ENCODE results near the gene PCDHA13.
A peak's percentile ranks its signal among the peaks of the same experiment; 100 is the strongest.
"Not testable (repeated sequence)": the region's sequence is repeated elsewhere in the genome, so short reads cannot be mapped to it uniquely, and the experiment has no call there.

The PCDHA13 gene

GRCh38 chr5:140881889-140882590 lies at the start of gene PCDHA13:
Gene PCDHA13, plus strand, starts transcription at chr5:140882124. Its CDS starts 145 bp downstream, at chr5:140882269.
- H3K27ac ChIP-seq (ENCODE audit: low read length): no peak within 1 kb of the TSS
- H3K9me3 ChIP-seq (ENCODE audit: insufficient read depth, low read depth, low read length): no peaks in the 10 kb centered on the region
- no peaks in the 10 kb centered on the region for H3K27me3 ChIP-seq (ENCODE audit: insufficient read depth, low read length)
- peak within 1 kb of the TSS; percentile 47; the same call in 1 of the 2 replicates for H3K9ac ChIP-seq (ENCODE audit: low read depth, low read length)
- H3K4me3 ChIP-seq (ENCODE audit: low read length): peak within 1 kb of the TSS; percentile 76
- no peaks in the 10 kb centered on the region for H3K4me1 ChIP-seq (ENCODE audit: insufficient read depth, low read length)
- H3K36me3 ChIP-seq (ENCODE audit: insufficient read depth, low read depth, low read length): no peaks in the 10 kb centered on the region

GRCh38 chr5:140833993-140834392 lies 47.9 kb upstream of the PCDHA13 start, which contains the start of gene PCDHA7:
Gene PCDHA7, plus strand, starts transcription at chr5:140834269. Its CDS starts 115 bp downstream, at chr5:140834384.
- H3K4me3 ChIP-seq (ENCODE audit: low read length): no peak within 1 kb of the TSS

GRCh38 chr5:140834439-140835008 lies 47.4 kb upstream of the PCDHA13 start:
- not testable (repeated sequence) for H3K4me1 ChIP-seq (ENCODE audit: insufficient read depth, low read length); H3K27me3 ChIP-seq (ENCODE audit: insufficient read depth, low read length); H3K27ac ChIP-seq (ENCODE audit: low read length); H3K36me3 ChIP-seq (ENCODE audit: insufficient read depth, low read depth, low read length); H3K4me3 ChIP-seq (ENCODE audit: low read length); H3K9ac ChIP-seq (ENCODE audit: low read depth, low read length)
- H3K9me3 ChIP-seq (ENCODE audit: insufficient read depth, low read depth, low read length): peaks cover 41% of the 10 kb centered on the region; the same call in 1 of the 2 replicates

More at GRCh38 chr5:140833993-140834392, 47.9 kb upstream of the PCDHA13 start, which contains the start of gene PCDHA7:
- Histone ChIP-seq H3K36me3 (ENCODE audit: insufficient read depth, low read depth, low read length) (no peaks in the 10 kb centered on the region), H3K27me3 (ENCODE audit: insufficient read depth, low read length) (no peaks in the 10 kb centered on the region), H3K9me3 (ENCODE audit: insufficient read depth, low read depth, low read length) (peaks cover 41% of the 10 kb centered on the region; the same call in 1 of the 2 replicates), H3K27ac (ENCODE audit: low read length) (no peak within 1 kb of the TSS), H3K9ac (ENCODE audit: low read depth, low read length) (no peak within 1 kb of the TSS), H3K4me1 (ENCODE audit: insufficient read depth, low read length) (no peaks in the 10 kb centered on the region)

- no peaks in the 10 kb centered on the region for H3K4me1 ChIP-seq (ENCODE audit: insufficient read depth, low read length)
- H3K9ac ChIP-seq (ENCODE audit: low read depth, low read length): no peak overlapping the region
- H3K27ac ChIP-seq (ENCODE audit: low read length): no peak overlapping the region
- peaks cover 47% of the 10 kb centered on the region; the same call in 1 of the 2 replicates for H3K9me3 ChIP-seq (ENCODE audit: insufficient read depth, low read depth, low read length)
- no peak overlapping the region for H3K4me3 ChIP-seq (ENCODE audit: low read length)
- H3K36me3 ChIP-seq (ENCODE audit: insufficient read depth, low read depth, low read length): no peaks in the 10 kb centered on the region
- H3K27me3 ChIP-seq (ENCODE audit: insufficient read depth, low read length): no peaks in the 10 kb centered on the region
These were observed 46.1 kb upstream of the PCDHA13 start for GRCh38 chr5:140835622-140836510.

- Histone ChIP-seq H3K4me1 (ENCODE audit: insufficient read depth, low read length) (no peaks in the 10 kb centered on the region), H3K27ac (ENCODE audit: low read length) (no peak within 1 kb of the TSS), H3K4me3 (ENCODE audit: low read length) (no peak within 1 kb of the TSS), H3K36me3 (ENCODE audit: insufficient read depth, low read depth, low read length) (no peaks in the 10 kb centered on the region), H3K9me3 (ENCODE audit: insufficient read depth, low read depth, low read length) (peaks cover 31% of the 10 kb centered on the region; the same call in 1 of the 2 replicates), H3K9ac (ENCODE audit: low read depth, low read length) (no peak within 1 kb of the TSS), H3K27me3 (ENCODE audit: insufficient read depth, low read length) (no peaks in the 10 kb centered on the region)
These were observed 40.7 kb upstream of the PCDHA13 start, which contains the start of gene PCDHA8 for GRCh38 chr5:140840978-140841962. Gene PCDHA8, plus strand, starts transcription at chr5:140841187. Its CDS starts 135 bp downstream, at chr5:140841322.

GRCh38 chr5:140842798-140843733 lies 38.9 kb upstream of the PCDHA13 start:
- no peak overlapping the region for H3K4me3 ChIP-seq (ENCODE audit: low read length)
- peaks cover 24% of the 10 kb centered on the region; the same call in 1 of the 2 replicates for H3K9me3 ChIP-seq (ENCODE audit: insufficient read depth, low read depth, low read length)
- no peaks in the 10 kb centered on the region for H3K4me1 ChIP-seq (ENCODE audit: insufficient read depth, low read length)
- H3K9ac ChIP-seq (ENCODE audit: low read depth, low read length): no peak overlapping the region
- H3K27me3 ChIP-seq (ENCODE audit: insufficient read depth, low read length): no peaks in the 10 kb centered on the region
- H3K27ac ChIP-seq (ENCODE audit: low read length): no peak overlapping the region
- no peaks in the 10 kb centered on the region for H3K36me3 ChIP-seq (ENCODE audit: insufficient read depth, low read depth, low read length)

GRCh38 chr5:140848139-140849102 lies 33.5 kb upstream of the PCDHA13 start, which contains the start of gene PCDHA9:
Gene PCDHA9, plus strand, starts transcription at chr5:140848382. Its CDS starts 114 bp downstream, at chr5:140848496.
- H3K4me3 ChIP-seq (ENCODE audit: low read length); H3K27ac ChIP-seq (ENCODE audit: low read length); H3K27me3 ChIP-seq (ENCODE audit: insufficient read depth, low read length): not testable (repeated sequence)

GRCh38 chr5:140849831-140850634 lies 31.9 kb upstream of the PCDHA13 start:
- not testable (repeated sequence) for H3K4me1 ChIP-seq (ENCODE audit: insufficient read depth, low read length); H3K9me3 ChIP-seq (ENCODE audit: insufficient read depth, low read depth, low read length); H3K36me3 ChIP-seq (ENCODE audit: insufficient read depth, low read depth, low read length); H3K9ac ChIP-seq (ENCODE audit: low read depth, low read length); H3K27me3 ChIP-seq (ENCODE audit: insufficient read depth, low read length); H3K27ac ChIP-seq (ENCODE audit: low read length); H3K4me3 ChIP-seq (ENCODE audit: low read length)

More at GRCh38 chr5:140848139-140849102, 33.5 kb upstream of the PCDHA13 start, which contains the start of gene PCDHA9:
- not testable (repeated sequence) for H3K9ac ChIP-seq (ENCODE audit: low read depth, low read length); H3K36me3 ChIP-seq (ENCODE audit: insufficient read depth, low read depth, low read length); H3K4me1 ChIP-seq (ENCODE audit: insufficient read depth, low read length)
- peaks cover 21% of the 10 kb centered on the region; the same call in 1 of the 2 replicates for H3K9me3 ChIP-seq (ENCODE audit: insufficient read depth, low read depth, low read length)

Data from iPS-20b (cell line).